Mucosa of stomach (tissue), 1 donor: ENCODE data around the gene DYNLT1.
"Not testable (repeated sequence)": the region's sequence is repeated elsewhere in the genome, so short reads cannot be mapped to it uniquely, and the experiment has no call there.

Experiments
- H3K27me3 ChIP-seq: one replicate; pipeline ENCODE4 v1.7.0; 2013; ENCODE audit warnings: mild to moderate bottlenecking, low read length; ENCODE audit not compliant: control insufficient read depth, insufficient read depth
- H3K36me3 ChIP-seq: one replicate; pipeline ENCODE4 v1.7.0; 2013; ENCODE audit warnings: low read length; ENCODE audit not compliant: control insufficient read depth, insufficient read depth
- H3K4me1 ChIP-seq: one replicate; pipeline ENCODE4 v1.7.0; 2013; ENCODE audit warnings: mild to moderate bottlenecking, low read length; ENCODE audit not compliant: control insufficient read depth, insufficient read depth
- H3K4me3 ChIP-seq: one replicate; pipeline ENCODE4 v1.7.0; 2013; ENCODE audit warnings: low read length
- H3K9ac ChIP-seq: one replicate; pipeline ENCODE4 v1.7.0; 2013; ENCODE audit warnings: mild to moderate bottlenecking, low read length, moderate library complexity
- H3K9me3 ChIP-seq: one replicate; pipeline ENCODE4 v1.7.0; 2013; ENCODE audit warnings: mild to moderate bottlenecking, low read length, moderate library complexity; ENCODE audit not compliant: control insufficient read depth
- donor health status: Pancreatic carcinoma.

The DYNLT1 gene

GRCh38 chr6:158633127-158633526, 11.4 kb downstream of the DYNLT1 start:
- H3K4me3 ChIP-seq, result no peak overlapping the region
- no peak overlapping the region for H3K9ac ChIP-seq
- no peaks in the 10 kb centered on the region for H3K9me3 ChIP-seq
- H3K27me3 ChIP-seq, result no peaks in the 10 kb centered on the region
- H3K4me1 ChIP-seq, result peaks cover 32% of the 10 kb centered on the region
- no peaks in the 10 kb centered on the region for H3K36me3 ChIP-seq

GRCh38 chr6:158632538-158633119, 11.9 kb downstream of the DYNLT1 start:
- H3K27me3 ChIP-seq, H3K4me3 ChIP-seq, H3K36me3 ChIP-seq, H3K9ac ChIP-seq, H3K9me3 ChIP-seq: not testable (repeated sequence)
- peaks cover 32% of the 10 kb centered on the region for H3K4me1 ChIP-seq

DNA sequence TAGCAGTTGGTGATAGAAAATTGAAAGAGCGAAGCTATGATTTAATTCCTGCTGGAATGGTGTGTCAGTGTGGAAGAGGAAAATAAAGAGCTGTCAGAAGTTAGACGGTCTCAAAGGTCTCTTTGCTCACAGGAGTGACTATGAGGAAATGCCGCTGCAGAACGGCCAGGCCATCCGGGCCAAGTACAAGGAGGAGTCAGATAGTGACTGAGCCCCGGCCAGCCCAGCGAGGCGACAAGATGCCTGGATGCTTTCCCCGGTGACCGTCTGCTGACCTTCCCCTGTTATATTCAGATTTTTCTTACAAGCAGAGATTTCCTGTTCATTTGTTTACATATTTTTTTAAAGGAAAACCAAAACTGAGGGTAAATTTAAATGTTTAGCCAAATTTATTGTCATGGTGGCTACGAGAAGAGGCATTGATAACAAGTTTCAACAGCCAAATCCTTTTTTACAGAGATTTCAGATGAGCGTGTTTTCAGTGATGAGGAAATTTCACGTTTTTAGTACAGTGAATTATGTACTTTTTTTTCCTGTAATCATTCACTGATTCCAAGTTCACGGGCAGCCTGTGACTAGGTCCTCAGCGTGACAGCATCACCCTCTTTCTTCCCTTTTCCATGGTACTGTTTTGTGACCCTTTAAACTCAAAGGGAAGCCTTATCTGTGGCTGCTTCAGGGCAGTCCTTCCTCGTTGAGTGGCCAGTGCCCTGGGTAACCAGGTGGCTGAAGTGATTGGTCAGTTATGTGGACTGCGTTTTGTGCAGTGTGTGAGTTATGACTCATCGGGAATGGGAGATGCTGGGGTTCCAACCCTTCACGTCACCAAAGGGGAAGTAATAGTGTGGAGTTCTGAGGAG, 12.6 kb downstream of the DYNLT1 start:
- peak overlapping the region; percentile 27 for H3K9ac ChIP-seq
- no peak overlapping the region for H3K4me3 ChIP-seq
- no peaks in the 10 kb centered on the region for H3K9me3 ChIP-seq
- H3K36me3 ChIP-seq, result no peaks in the 10 kb centered on the region
- H3K4me1 ChIP-seq, result peaks cover 32% of the 10 kb centered on the region
- H3K27me3 ChIP-seq, result no peaks in the 10 kb centered on the region

GRCh38 chr6:158630938-158631616, 13.5 kb downstream of the DYNLT1 start:
- H3K9me3 ChIP-seq, result no peaks in the 10 kb centered on the region
- peaks cover 32% of the 10 kb centered on the region for H3K4me1 ChIP-seq
- H3K27me3 ChIP-seq, result no peaks in the 10 kb centered on the region
- H3K9ac ChIP-seq, result peak overlapping the region; percentile 27
- peaks cover 3% of the 10 kb centered on the region for H3K36me3 ChIP-seq
- H3K4me3 ChIP-seq, result no peak overlapping the region

GRCh38 chr6:158629367-158630221, 14.9 kb downstream of the DYNLT1 start:
- no peaks in the 10 kb centered on the region for H3K9me3 ChIP-seq
- H3K4me1 ChIP-seq, result peaks cover 32% of the 10 kb centered on the region
- H3K9ac ChIP-seq, result no peak overlapping the region
- peaks cover 3% of the 10 kb centered on the region for H3K36me3 ChIP-seq
- H3K4me3 ChIP-seq, result no peak overlapping the region
- H3K27me3 ChIP-seq, result no peaks in the 10 kb centered on the region

DNA sequence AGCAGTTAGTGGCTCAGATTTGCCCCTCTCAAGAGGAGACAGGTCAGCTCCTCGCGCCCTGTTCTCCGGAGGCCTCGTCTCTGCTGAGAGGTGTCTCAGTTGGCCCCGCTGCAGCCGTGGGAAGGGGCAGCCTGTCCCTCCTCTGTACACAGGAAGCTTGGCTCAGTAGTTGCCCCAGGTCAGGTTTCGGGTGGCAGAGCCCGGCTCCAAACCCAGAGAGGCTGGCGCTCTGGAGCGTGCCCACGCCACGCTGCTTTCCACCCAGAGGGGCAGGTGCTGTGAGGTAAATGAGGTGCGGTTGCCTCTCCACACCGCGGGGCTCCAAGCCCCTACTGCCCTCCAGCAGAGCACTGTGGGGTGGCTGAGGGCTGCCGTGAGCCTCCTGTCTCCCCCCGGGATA, 16.0 kb downstream of the DYNLT1 start:
- Histone ChIP-seq H3K9ac (no peak overlapping the region), H3K36me3 (peaks cover 3% of the 10 kb centered on the region), H3K4me1 (peaks cover 32% of the 10 kb centered on the region), H3K4me3 (no peak overlapping the region), H3K9me3 (no peaks in the 10 kb centered on the region), H3K27me3 (no peaks in the 10 kb centered on the region)

GRCh38 chr6:158627940-158628211, 16.7 kb downstream of the DYNLT1 start:
- H3K4me3 ChIP-seq, result no peak overlapping the region
- peaks cover 32% of the 10 kb centered on the region for H3K4me1 ChIP-seq
- no peak overlapping the region for H3K9ac ChIP-seq
- no peaks in the 10 kb centered on the region for H3K27me3 ChIP-seq
- H3K36me3 ChIP-seq, result peaks cover 3% of the 10 kb centered on the region
- H3K9me3 ChIP-seq, result no peaks in the 10 kb centered on the region

GRCh38 chr6:158627168-158627939, 17.2 kb downstream of the DYNLT1 start:
- H3K9me3 ChIP-seq, result no peaks in the 10 kb centered on the region
- H3K36me3 ChIP-seq, result peaks cover 3% of the 10 kb centered on the region
- no peak overlapping the region for H3K9ac ChIP-seq
- H3K4me3 ChIP-seq, result no peak overlapping the region
- peaks cover 27% of the 10 kb centered on the region for H3K4me1 ChIP-seq
- H3K27me3 ChIP-seq, result no peaks in the 10 kb centered on the region

- H3K9me3 ChIP-seq, result no peaks in the 10 kb centered on the region
- no peak overlapping the region for H3K4me3 ChIP-seq
- peaks cover 19% of the 10 kb centered on the region for H3K4me1 ChIP-seq
- peaks cover 3% of the 10 kb centered on the region for H3K36me3 ChIP-seq
- H3K9ac ChIP-seq, result no peak overlapping the region
- no peaks in the 10 kb centered on the region for H3K27me3 ChIP-seq
Observed at GRCh38 chr6:158626360-158627167, 18.0 kb downstream of the DYNLT1 start.

DNA sequence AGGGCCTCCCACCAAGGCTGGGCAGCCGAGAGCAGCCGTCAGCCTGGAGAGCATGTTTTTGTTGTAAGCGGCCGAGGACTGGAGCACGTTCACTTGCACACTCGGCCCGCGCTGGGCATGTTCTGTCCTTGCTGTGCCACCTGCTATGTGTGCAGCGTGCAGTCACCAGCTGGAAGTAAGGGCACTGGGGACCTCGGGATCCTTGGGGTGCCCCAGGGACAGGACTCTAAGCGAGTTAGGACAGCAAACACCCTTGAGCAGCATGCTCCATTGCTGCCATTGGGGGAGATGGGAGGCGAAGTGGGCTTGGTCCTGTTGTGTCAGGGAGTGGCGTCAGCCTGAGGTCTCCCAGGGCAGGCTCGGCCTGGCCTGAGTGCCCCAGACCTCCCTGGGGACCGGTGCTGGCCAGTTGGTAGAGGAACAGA, 18.6 kb downstream of the DYNLT1 start:
- H3K36me3 ChIP-seq, result peaks cover 3% of the 10 kb centered on the region
- H3K9me3 ChIP-seq, result no peaks in the 10 kb centered on the region
- H3K4me3 ChIP-seq, result no peak overlapping the region
- H3K4me1 ChIP-seq, result peaks cover 13% of the 10 kb centered on the region
- H3K9ac ChIP-seq, result no peak overlapping the region
- no peaks in the 10 kb centered on the region for H3K27me3 ChIP-seq
